Measurements from ENCODE around the gene PDRG1.

DNA sequence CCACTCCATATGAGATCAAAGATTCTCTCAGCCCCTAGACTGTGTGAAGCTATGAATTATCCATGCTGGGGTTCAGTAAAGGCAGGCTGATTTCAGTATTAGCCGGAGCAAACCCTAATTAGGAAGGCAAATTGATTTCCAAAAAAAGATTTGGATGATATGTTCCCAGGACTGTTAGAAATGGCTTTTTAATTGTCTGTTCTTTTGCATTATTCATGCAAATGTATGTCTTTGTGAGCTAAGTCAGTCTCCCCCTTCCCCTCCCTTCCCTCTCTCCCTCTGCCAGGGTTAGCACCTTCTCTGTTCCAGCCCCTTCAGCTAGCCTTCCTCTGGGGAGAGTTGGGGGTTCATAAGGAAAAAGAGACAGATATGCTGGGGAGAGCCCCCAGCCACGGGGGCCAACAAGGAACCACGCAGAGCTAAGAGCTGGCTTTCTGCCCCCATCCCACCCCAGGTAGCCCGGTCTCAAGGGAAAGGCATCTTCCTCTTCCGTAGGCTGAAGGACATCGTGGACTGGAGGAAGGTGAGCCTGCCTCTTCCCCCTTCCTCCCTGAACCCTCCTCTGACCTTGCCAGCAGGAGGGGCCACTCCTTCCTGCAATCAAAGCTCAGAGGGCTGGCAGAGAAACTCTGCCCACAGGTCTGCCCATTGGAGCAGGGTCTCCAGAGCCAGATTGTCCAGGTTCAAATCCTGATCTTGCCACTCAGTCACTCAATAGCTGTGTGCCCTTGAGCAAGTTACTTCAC is 32.3 kb downstream of the PDRG1 start:
- TF ChIP-seq POLR2A (IDR thresholded peaks at IDR 0.05; ENCODE audit: low read length) (no peak), GATA1 (IDR thresholded peaks at IDR 0.05; ENCODE audit: low read depth, low read length) (no peak)
